HG03460 (cell line): ENCODE results near the gene MAMLD1.
"Not testable (repeated sequence)": the region's sequence is repeated elsewhere in the genome, so short reads cannot be mapped to it uniquely, and the experiment has no call there.

ENCODE experiments used
- ATAC-seq: cut with Tn5 transposase; IDR thresholded peaks from one replicate; pipeline ENCODE4 v1.9.1; 2021; ENCODE audit not compliant: unreplicated experiment

Gene MAMLD1

GRCh38 chrX:150362599-150363481 lies at the start of gene MAMLD1:
TSS of gene MAMLD1 (plus strand) at chrX:150363317. CDS start at chrX:150445517, 82,200 bp downstream.
- no peak for ATAC-seq

- ATAC-seq, result no peak
Measured at GRCh38 chrX:150313514-150313913, 49.6 kb upstream of the MAMLD1 start.

- no peak for ATAC-seq
Measured at GRCh38 chrX:150314186-150314585, 48.9 kb upstream of the MAMLD1 start.

- no peak for ATAC-seq
Measured at GRCh38 chrX:150316564-150316963, 46.6 kb upstream of the MAMLD1 start.

GRCh38 chrX:150323020-150323419 lies 40.1 kb upstream of the MAMLD1 start:
- no peak for ATAC-seq

GRCh38 chrX:150324035-150324728 lies 38.9 kb upstream of the MAMLD1 start:
- no peak for ATAC-seq

GRCh38 chrX:150324919-150325318 lies 38.2 kb upstream of the MAMLD1 start:
- ATAC-seq, result no peak

GRCh38 chrX:150326541-150327247 lies 36.4 kb upstream of the MAMLD1 start:
- ATAC-seq, result no peak

GRCh38 chrX:150329282-150329681 lies 33.8 kb upstream of the MAMLD1 start:
- ATAC-seq, result no peak

- ATAC-seq, result no peak
Measured at GRCh38 chrX:150329868-150330267, 33.2 kb upstream of the MAMLD1 start.

GRCh38 chrX:150332023-150332422 lies 31.1 kb upstream of the MAMLD1 start:
- ATAC-seq, result no peak

- ATAC-seq, result no peak
Measured at GRCh38 chrX:150334100-150334499, 29.0 kb upstream of the MAMLD1 start.

- ATAC-seq, result no peak
Measured at GRCh38 chrX:150334981-150335380, 28.1 kb upstream of the MAMLD1 start.

GRCh38 chrX:150337026-150337425 lies 26.1 kb upstream of the MAMLD1 start:
- ATAC-seq, result no peak

GRCh38 chrX:150337536-150337935 lies 25.6 kb upstream of the MAMLD1 start:
- ATAC-seq, result no peak

- no peak for ATAC-seq
Measured at GRCh38 chrX:150338615-150339014, 24.5 kb upstream of the MAMLD1 start.

GRCh38 chrX:150339736-150340135 lies 23.4 kb upstream of the MAMLD1 start:
- no peak for ATAC-seq

- not testable (repeated sequence) for ATAC-seq
Measured at GRCh38 chrX:150340326-150340725, 22.8 kb upstream of the MAMLD1 start.

- ATAC-seq, result no peak
Measured at GRCh38 chrX:150347471-150347870, 15.6 kb upstream of the MAMLD1 start.

GRCh38 chrX:150348365-150348764 lies 14.8 kb upstream of the MAMLD1 start:
- ATAC-seq, result no peak

GRCh38 chrX:150352114-150352513 lies 11.0 kb upstream of the MAMLD1 start:
- ATAC-seq, result no peak

GRCh38 chrX:150352581-150352980 lies 10.5 kb upstream of the MAMLD1 start:
- ATAC-seq, result no peak
